ENCODE data around the gene TUBB1. TPM values are rescaled to one million over a fixed set of nuclear protein-coding genes. Genes with fewer than 3 reads are reported as not detected.

Gene TUBB1
- polyA plus RNA-seq, 1 donor (not counting 4 experiments of a cell fraction or from before 2014, with no cell fraction given) = 0.03 TPM

DNA sequence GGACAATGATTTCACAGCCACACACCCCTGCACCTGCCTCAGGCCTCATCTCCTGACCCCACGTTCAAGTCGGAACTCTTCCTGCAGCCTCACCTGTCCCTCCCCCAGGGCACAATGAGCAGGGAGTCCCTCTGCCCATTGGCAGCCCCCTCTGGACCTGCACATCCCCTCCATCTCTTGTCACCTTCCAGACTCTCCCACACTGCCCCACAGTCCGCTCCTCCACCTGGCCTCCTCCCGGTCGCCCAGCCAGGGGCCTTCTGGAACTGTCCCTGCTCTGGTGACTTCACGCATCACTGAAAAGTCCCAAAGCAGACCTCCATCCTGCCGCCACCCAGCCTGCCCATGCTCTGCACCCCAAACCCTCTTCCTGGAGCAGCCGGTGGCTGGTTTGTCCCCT lies 16.8 kb upstream of the TUBB1 start:
- Histone ChIP-seq H4K20me1 (ENCODE audit: control insufficient read depth, extremely low read depth, insufficient read depth, low read length) (no peaks in the 10 kb centered on the region), H3K4me3 (ENCODE audit: control insufficient read depth in 2 of 3, extremely low read depth in 1 of 3, insufficient read depth in 2 of 3, low read depth in 1 of 3, low read length in 3 of 3) (no peak overlapping the region), H3K79me2 (ENCODE audit: control insufficient read depth, insufficient read depth, low read length) (peaks cover 16% of the 10 kb centered on the region), H3K36me3 (ENCODE audit: control insufficient read depth in 2 of 2, extremely low read depth in 1 of 2, insufficient read depth in 2 of 2, low read length in 2 of 2) (peaks cover 13 to 26% of the 10 kb centered on the region in 2 experiments), H3K27me3 (ENCODE audit: control insufficient read depth, extremely low read depth, insufficient read depth, low read length) (no peaks in the 10 kb centered on the region), H3K9me1 (ENCODE audit: control insufficient read depth, extremely low read depth, insufficient read depth, low read length) (no peaks in the 10 kb centered on the region), H2AFZ (ENCODE audit: control insufficient read depth, low read length) (no peak overlapping the region), H3K4me2 (ENCODE audit: control insufficient read depth, extremely low read depth, insufficient read depth, low read depth, low read length) (no peak overlapping the region), H3K9me3 (ENCODE audit: control insufficient read depth, low read depth, low read length) (no peaks in the 10 kb centered on the region), H3K9ac (ENCODE audit: control insufficient read depth, extremely low read depth, insufficient read depth, low read length) (no peak overlapping the region), H3K4me1 (ENCODE audit: control insufficient read depth, extremely low read depth, insufficient read depth, low read length) (peaks cover 14% of the 10 kb centered on the region), H3K27ac (ENCODE audit: control insufficient read depth, insufficient read depth, low read length) (no peak overlapping the region)
- DNase-seq (ENCODE audit: low read depth, low spot score) = no peak
- no peak for FAIRE-seq
- TF ChIP-seq, protein P1, sequence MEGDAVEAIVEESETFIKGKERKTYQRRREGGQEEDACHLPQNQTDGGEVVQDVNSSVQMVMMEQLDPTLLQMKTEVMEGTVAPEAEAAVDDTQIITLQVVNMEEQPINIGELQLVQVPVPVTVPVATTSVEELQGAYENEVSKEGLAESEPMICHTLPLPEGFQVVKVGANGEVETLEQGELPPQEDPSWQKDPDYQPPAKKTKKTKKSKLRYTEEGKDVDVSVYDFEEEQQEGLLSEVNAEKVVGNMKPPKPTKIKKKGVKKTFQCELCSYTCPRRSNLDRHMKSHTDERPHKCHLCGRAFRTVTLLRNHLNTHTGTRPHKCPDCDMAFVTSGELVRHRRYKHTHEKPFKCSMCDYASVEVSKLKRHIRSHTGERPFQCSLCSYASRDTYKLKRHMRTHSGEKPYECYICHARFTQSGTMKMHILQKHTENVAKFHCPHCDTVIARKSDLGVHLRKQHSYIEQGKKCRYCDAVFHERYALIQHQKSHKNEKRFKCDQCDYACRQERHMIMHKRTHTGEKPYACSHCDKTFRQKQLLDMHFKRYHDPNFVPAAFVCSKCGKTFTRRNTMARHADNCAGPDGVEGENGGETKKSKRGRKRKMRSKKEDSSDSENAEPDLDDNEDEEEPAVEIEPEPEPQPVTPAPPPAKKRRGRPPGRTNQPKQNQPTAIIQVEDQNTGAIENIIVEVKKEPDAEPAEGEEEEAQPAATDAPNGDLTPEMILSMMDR (optimal IDR thresholded peaks at IDR 0.05 in 1 of 3, IDR thresholded peaks at IDR 0.05 in 1 of 3, conservative IDR thresholded peaks at IDR 0.05 in 1 of 3; ENCODE audit: extremely low read depth in 1 of 3, insufficient read depth in 2 of 3, low read length in 3 of 3) = no peak
- no peak for TF ChIP-seq EZH2 (IDR thresholded peaks at IDR 0.05; ENCODE audit: low read length)
- dilution Hi-C loops (cut with MboI; ENCODE audit: extremely low pct_ligation_motif_present, low sequenced_read_pairs) = no loop called here

- TF ChIP-seq, protein P1 (optimal IDR thresholded peaks at IDR 0.05 in 1 of 3, IDR thresholded peaks at IDR 0.05 in 1 of 3, conservative IDR thresholded peaks at IDR 0.05 in 1 of 3; ENCODE audit: extremely low read depth in 1 of 3, insufficient read depth in 2 of 3, low read length in 3 of 3) = no peak
- no peak for TF ChIP-seq EZH2 (IDR thresholded peaks at IDR 0.05; ENCODE audit: low read length)
- dilution Hi-C loops (cut with MboI; ENCODE audit: extremely low pct_ligation_motif_present, low sequenced_read_pairs) = no loop called here
- Histone ChIP-seq H3K9ac (ENCODE audit: control insufficient read depth, extremely low read depth, insufficient read depth, low read length) (no peak overlapping the region), H3K27me3 (ENCODE audit: control insufficient read depth, extremely low read depth, insufficient read depth, low read length) (no peaks in the 10 kb centered on the region), H3K36me3 (ENCODE audit: control insufficient read depth in 2 of 2, extremely low read depth in 1 of 2, insufficient read depth in 2 of 2, low read length in 2 of 2) (peaks cover 13 to 24% of the 10 kb centered on the region in 2 experiments), H3K27ac (ENCODE audit: control insufficient read depth, insufficient read depth, low read length) (no peak overlapping the region), H3K9me1 (ENCODE audit: control insufficient read depth, extremely low read depth, insufficient read depth, low read length) (no peaks in the 10 kb centered on the region), H4K20me1 (ENCODE audit: control insufficient read depth, extremely low read depth, insufficient read depth, low read length) (no peaks in the 10 kb centered on the region), H3K4me1 (ENCODE audit: control insufficient read depth, extremely low read depth, insufficient read depth, low read length) (peaks cover 14% of the 10 kb centered on the region), H2AFZ (ENCODE audit: control insufficient read depth, low read length) (no peak overlapping the region), H3K9me3 (ENCODE audit: control insufficient read depth, low read depth, low read length) (no peaks in the 10 kb centered on the region), H3K4me3 (ENCODE audit: control insufficient read depth in 2 of 3, extremely low read depth in 1 of 3, insufficient read depth in 2 of 3, low read depth in 1 of 3, low read length in 3 of 3) (no peak overlapping the region), H3K79me2 (ENCODE audit: control insufficient read depth, insufficient read depth, low read length) (peaks cover 16% of the 10 kb centered on the region), H3K4me2 (ENCODE audit: control insufficient read depth, extremely low read depth, insufficient read depth, low read depth, low read length) (no peak overlapping the region)
- FAIRE-seq = no peak
- DNase-seq (ENCODE audit: low read depth, low spot score) = no peak
These were observed 16.3 kb upstream of the TUBB1 start for GRCh38 chr20:59002874-59003399.

Data from keratinocyte (primary cell).